HG02970 (cell line): ENCODE measurements around the gene AATF.

Experiments
- ATAC-seq: cut with Tn5 transposase; IDR thresholded peaks from one replicate; pipeline ENCODE4 v1.9.1; 2021; ENCODE audit warnings: mild to moderate bottlenecking, moderate library complexity, moderate number of reproducible peaks; ENCODE audit not compliant: unreplicated experiment, low FRiP score

The AATF gene

GRCh38 chr17:36940313-36941264 is 8.2 kb upstream of the AATF start:
- ATAC-seq, result no peak

DNA sequence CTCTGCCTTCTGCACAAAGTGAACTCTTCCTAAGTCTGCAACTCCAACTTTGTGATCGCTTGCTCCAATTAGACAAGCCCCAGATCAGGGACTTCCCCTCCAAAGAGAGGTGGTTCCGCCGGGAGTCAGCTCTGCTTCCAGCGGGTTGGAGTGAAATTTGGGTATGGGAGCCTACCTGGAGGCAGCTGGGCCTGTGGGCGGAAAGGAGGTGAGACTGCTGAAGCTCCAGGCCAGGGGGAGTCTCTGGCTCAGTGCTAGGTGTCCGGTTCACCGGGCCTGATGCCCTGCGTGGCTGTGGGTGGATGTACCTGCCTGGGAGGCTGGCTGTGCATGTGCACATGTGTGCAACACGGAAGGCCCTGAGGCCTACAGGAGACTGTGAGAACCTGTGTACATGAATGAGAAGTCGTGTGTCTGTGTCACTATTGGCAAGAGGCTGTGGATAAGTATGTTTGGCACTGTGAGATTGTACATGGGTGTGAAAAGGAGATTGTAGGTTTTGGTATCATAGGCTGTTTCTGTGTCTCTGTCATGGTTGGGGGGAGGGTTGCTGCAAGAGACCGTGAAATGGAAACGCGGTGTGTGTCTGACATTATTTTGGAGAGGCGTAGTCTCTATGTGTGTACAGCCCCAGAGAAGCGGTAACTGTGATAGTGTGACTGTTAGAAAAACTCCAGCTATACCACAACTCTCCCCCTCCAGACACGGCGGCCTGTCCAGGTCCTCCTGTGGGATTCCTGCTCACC is 7.3 kb upstream of the AATF start:
- no peak for ATAC-seq

DNA sequence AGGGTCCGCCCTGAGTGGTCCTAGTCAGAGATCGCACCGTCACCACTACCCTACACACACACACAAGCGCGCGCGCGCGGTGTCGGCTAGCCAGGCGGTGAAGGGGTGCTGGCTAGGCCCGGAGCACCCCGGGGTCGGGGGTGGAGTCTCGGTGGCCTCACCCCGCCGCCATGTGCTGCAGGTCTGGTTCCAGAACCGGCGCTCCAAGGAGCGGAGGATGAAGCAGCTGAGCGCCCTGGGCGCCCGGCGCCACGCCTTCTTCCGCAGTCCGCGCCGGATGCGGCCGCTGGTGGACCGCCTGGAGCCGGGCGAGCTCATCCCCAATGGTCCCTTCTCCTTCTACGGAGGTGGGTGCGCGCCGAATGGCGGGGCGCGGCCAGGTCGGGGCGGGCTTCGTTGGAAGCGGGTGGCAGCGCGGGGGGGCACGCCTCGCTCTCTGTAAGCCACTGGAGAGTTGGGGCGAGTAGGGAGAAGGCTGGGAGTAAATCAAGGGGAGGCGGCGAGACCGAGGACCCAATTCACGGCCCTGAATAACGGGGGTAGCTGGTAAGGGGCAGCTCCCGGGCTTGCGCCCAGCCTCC is 6.6 kb upstream of the AATF start:
- ATAC-seq, result no peak

DNA sequence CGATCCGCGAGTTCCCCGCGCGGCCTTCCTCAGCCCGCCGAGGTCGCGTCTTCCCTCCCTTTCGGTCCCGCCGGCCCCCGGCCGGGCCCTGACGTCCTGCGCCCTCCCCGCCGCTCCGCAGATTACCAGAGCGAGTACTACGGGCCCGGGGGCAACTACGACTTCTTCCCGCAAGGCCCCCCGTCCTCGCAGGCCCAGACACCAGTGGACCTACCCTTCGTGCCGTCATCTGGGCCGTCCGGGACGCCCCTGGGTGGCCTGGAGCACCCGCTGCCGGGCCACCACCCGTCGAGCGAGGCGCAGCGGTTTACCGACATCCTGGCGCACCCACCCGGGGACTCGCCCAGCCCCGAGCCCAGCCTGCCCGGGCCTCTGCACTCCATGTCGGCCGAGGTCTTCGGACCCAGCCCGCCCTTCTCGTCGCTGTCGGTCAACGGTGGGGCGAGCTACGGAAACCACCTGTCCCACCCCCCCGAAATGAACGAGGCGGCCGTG is 6.1 kb upstream of the AATF start:
- ATAC-seq, result no peak

DNA sequence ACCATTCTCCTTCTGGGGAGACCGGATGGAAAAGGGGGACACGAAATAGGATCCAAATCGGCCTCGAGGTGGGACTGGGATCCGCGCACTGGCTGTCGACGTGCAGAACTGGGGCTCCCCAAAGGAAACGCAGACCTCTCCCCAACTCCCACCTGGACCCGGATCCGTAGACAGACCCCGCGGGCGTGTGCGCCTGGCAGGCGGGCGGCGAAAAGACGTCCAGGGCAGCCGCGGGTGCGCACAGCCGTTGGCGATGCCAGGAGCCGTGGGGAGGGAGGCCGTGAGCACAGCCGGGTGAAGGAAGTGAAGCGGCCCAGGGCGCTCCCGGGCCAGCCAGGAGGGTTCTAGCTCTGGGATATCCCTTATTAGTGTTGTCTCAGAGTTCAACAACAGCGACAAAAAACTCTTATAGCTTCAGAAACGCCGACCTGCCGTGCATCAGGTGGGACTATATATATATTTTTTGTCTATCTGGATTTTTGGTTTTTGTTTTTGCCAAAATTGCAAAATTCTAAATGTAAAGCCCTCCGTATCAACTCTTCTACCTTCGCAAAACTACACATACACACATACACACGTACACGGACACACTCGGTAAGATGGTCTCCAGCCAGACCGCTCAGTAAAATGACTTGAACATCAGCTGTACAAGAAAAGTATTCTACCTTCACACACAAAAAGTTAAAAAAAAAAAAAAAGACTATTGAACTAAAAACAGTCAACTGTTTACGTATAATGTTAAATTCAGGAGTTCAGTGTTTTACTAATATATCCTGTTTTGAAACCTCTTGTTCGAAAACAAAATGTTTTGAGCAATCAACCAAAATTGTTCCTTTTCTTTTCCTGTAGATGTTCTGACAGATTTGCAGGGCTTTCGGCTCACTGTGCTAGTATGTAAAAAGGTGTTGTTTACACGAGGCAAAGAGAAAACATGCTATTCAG is 5.2 kb upstream of the AATF start:
- ATAC-seq, result no peak

- no peak for ATAC-seq
Measured at GRCh38 chr17:36944553-36944952, 4.2 kb upstream of the AATF start.

DNA sequence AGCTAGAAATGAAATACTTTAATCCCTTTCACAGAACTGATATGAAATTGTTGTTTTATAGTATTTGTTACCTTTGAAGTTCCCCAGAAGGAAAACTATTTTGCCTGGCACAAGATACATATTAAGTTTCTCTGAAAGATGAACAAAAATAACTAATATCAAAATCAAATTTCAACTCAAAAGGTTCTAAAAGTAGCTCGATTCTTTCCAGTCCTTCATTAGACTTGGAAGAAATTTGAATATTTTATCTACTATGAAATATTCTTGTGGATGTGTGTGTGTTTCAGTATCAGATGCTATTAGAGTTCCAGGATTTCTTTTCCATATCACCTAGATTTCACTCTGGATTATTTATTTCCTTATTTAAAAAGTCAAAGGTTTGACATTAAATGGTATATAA is 3.6 kb upstream of the AATF start:
- no peak for ATAC-seq

DNA sequence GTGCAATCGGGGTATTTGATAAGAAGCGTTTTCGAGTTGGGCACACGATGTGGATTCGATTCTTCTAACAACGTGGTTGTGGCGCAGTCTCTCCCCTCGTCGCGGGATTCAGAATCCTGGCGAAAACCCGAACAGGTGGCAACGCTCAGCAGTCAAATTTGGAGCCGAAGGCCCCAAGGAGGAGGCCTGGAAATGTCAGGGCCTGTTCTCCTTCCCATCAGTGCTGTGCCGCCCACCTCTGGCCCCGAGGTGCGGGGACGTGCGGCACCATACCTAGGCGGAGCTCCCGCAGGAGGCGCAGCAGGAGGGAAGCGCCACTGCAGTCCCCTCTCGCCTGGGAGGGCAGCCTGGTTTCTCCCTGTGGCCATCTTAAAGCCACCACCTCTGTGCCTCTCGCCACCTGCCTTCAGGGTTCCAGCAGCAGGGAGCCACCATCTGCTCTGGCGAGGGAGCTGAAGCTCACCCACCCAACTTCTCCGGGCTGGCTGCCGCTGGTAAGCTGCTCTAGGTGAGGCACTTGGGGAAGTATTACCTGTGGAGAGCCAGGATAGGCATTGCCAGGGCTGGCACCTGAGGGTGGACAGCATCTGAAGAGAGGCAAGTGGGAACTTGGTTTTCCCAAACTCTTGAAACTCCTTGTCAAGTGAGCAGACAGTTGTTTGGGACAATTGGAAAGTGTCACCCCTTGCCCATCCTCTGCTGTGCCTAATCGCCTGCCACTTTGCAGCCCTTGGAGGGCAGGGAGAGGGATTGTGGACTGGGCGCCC is 2.6 kb upstream of the AATF start:
- no peak for ATAC-seq

GRCh38 chr17:36946726-36947091 is 2.0 kb upstream of the AATF start:
- ATAC-seq, result no peak

DNA sequence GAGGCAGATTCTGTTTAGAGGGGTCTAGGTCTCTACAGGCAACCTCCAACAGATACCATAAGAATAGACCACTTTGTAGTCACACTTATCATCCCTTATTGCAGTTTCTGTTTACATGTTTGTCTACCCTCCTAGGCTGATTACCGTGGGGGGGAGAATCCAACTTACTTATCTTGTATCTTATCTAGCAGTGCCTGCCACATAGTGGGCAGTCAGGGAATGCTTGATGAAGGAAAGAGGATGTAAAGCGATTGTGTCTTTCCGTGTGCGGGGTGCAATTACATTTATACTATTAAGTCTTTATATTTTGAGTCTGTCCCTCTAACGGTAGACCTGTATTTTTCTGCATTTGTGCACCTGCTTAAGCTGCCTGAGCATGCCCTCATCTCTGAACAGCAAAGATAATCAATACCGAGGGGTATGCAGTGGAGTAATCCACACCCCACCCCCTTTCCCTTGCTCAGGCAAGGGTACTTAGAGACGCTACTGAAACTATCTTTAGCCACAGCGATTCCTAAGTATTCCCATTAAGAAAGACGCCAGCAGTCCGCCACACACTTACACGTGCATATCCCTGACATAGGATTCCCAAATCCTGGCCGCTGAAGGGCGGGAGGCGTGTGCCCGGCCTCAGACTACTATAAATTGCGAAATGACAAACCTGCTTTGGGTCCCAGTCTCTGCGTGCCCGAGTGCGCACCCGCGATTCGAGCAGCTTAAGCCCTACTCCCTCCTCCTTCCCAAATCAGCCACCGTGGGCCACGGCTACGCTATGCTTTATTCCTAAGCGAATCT is 635 bp upstream of the AATF start:
- peak; percentile 1 for ATAC-seq

GRCh38 chr17:36949461-36949927 is 740 bp downstream of the AATF start:
- ATAC-seq, result no peak

DNA sequence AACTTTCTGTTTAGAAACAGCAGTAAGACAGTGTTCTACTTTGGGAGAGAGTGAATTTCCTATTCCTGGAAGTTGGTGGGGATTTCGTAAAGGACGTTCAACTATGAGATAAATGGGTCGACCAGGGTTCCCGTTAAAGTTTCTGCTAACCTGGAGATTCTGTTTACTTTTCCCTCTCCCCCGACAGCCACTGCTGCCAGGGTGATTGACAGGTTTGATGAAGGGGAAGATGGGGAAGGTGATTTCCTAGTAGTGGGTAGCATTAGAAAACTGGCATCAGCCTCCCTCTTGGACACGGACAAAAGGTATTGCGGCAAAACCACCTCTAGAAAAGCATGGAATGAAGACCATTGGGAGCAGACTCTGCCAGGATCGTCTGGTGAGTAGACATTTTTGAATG is 1.3 kb downstream of the AATF start:
- no peak for ATAC-seq

- ATAC-seq, result no peak
Measured at GRCh38 chr17:36951084-36951789, 2.5 kb downstream of the AATF start.

GRCh38 chr17:36971508-36971907 is 22.8 kb downstream of the AATF start:
- no peak for ATAC-seq

DNA sequence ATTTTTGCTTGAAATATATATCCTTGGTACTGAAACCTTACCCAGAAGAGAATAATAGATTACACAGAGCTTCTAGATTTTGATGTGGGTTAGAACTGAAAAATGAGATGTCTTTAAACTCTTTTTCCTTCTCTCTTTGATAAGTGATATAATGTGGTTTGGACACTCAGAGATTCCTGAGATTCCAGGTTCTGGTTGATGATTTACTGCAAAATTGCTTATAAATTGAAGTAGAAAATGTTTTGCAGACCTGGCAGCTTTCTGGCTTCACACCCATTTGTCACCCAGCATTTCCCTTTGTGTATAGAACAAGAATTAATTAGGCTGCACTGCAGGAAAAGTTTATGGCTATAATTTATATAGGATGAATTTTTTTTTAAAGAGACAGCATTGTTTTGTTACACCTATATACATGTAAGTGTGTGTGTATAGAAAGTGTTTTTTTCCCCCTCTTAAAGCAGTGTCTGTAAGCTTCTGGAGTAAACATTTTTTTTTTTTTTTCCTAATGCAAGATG is 23.5 kb downstream of the AATF start:
- no peak for ATAC-seq

- no peak for ATAC-seq
Measured at GRCh38 chr17:36972905-36973304, 24.2 kb downstream of the AATF start.

DNA sequence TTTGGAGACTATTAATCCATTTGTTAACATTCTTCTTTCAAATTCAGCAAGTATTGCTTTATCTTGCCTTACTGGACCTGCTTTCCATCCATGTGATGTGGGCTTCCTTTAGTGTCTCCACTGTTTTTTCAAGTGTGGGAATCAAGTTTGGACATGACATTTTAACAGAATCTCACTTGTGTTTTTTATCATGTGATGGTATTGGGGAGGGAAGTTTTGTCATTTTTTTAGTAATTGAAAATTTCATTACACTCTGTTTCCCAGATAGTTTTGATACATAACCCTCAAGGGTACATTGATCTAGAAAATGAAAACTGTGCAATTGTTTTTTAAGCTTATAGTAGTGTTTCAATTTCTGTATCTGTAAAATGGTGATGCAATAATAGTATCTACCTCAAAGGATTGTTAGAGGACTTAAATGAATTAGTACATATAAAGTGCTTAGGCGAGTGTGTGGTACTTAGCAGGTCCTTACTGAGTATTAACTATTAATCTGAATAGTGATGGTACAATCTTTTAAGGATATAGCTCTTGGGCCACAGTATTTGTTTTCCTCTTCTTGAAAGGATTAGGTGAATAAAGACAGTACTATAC is 27.3 kb downstream of the AATF start:
- ATAC-seq, result no peak
